GM23338 (cell line): ENCODE results near the gene RMDN3. TPM values are rescaled to one million over a fixed set of nuclear protein-coding genes. Genes with fewer than 3 reads are reported as not detected.

Experiments used
- ATAC-seq: fragments of 200-7000 bp; cut with Tn5 transposase; 3 replicates; pipeline ENCODE4 v1.9.1; 2020
- DNase-seq: peaks from one replicate; pipeline ENCODE4 v3.0.0-alpha.2; 2015; ENCODE audit warnings: low spot score
- H2AFZ ChIP-seq: fragments of 200-600 bp; sonication (generic); 2 replicates; pipeline ENCODE4 v1.8.0; 2016; ENCODE audit warnings: antibody characterized with exemption, mild to moderate bottlenecking, moderate library complexity
- H3F3A ChIP-seq: fragments of 200-600 bp; sonication (generic); replicated peaks from 2 replicates; pipeline ENCODE4 v1.8.0; 2017; ENCODE audit warnings: antibody characterized with exemption, mixed run types, low read depth
- H3K27ac ChIP-seq: fragments of 200-600 bp; sonication (generic); 2 replicates; pipeline ENCODE4 v1.6.1; 2016; ENCODE audit warnings: low read depth
- H3K27me3 ChIP-seq: fragments of 200-600 bp; sonication (generic); 2 replicates; pipeline ENCODE4 v1.8.0; 2016; ENCODE audit warnings: mild to moderate bottlenecking, mixed run types, moderate library complexity; ENCODE audit not compliant: insufficient read depth
- H3K36me3 ChIP-seq: fragments of 200-600 bp; sonication (generic); 2 replicates; pipeline ENCODE4 v1.8.0; 2016; ENCODE audit warnings: mild to moderate bottlenecking; ENCODE audit not compliant: insufficient read depth
- H3K4me1 ChIP-seq: fragments of 200-600 bp; sonication (generic); 2 replicates; pipeline ENCODE4 v1.8.0; 2016; ENCODE audit warnings: mild to moderate bottlenecking, moderate library complexity; ENCODE audit not compliant: insufficient read depth
- H3K4me2 ChIP-seq: fragments of 200-600 bp; sonication (generic); 2 replicates; pipeline ENCODE4 v1.7.1; 2017; ENCODE audit warnings: mixed run types
- H3K4me3 ChIP-seq: fragments of 200-600 bp; sonication (generic); 2 replicates; pipeline ENCODE4 v1.6.1; 2016; ENCODE audit warnings: mixed run types
- H3K79me2 ChIP-seq: fragments of 200-600 bp; sonication (generic); replicated peaks from 2 replicates; pipeline ENCODE4 v1.8.0; 2017; ENCODE audit warnings: mild to moderate bottlenecking; ENCODE audit not compliant: insufficient read depth
- H3K9me2 ChIP-seq: fragments of 200-600 bp; sonication (generic); 2 replicates; pipeline ENCODE4 v1.8.0; 2017; ENCODE audit not compliant: insufficient read depth
- H4K20me1 ChIP-seq: fragments of 200-600 bp; sonication (generic); replicated peaks from 2 replicates; pipeline ENCODE4 v1.8.0; 2017; ENCODE audit warnings: mild to moderate bottlenecking; ENCODE audit not compliant: insufficient read depth
- H3K27ac Mint-ChIP-seq: 2 replicates; pipeline ENCODE4 v1.8.0; 2020; ENCODE audit warnings: inconsistent platforms, mild to moderate bottlenecking, moderate library complexity, mixed read lengths
- H3K27me3 Mint-ChIP-seq: 3 replicates; pipeline ENCODE4 v1.8.0; 2022; ENCODE audit warnings: low read depth, mild to moderate bottlenecking, moderate library complexity, mixed read lengths, inconsistent platforms; ENCODE audit not compliant: insufficient read depth, poor library complexity
- H3K36me3 Mint-ChIP-seq: 3 replicates; pipeline ENCODE4 v1.8.0; 2021; ENCODE audit warnings: low read depth, mild to moderate bottlenecking, inconsistent platforms, moderate library complexity, mixed read lengths
- H3K4me1 Mint-ChIP-seq: 3 replicates; pipeline ENCODE4 v1.8.0; 2020; ENCODE audit warnings: mild to moderate bottlenecking, inconsistent platforms, mixed read lengths
- H3K4me3 Mint-ChIP-seq: 3 replicates; pipeline ENCODE4 v1.8.0; 2021; ENCODE audit warnings: moderate library complexity, mild to moderate bottlenecking, inconsistent platforms, mixed read lengths
- H3K9me3 Mint-ChIP-seq: 3 replicates; pipeline ENCODE4 v1.8.0; 2020; ENCODE audit warnings: moderate library complexity, mild to moderate bottlenecking, inconsistent platforms, mixed read lengths
- CREB1 ChIP-seq: fragments of 250-450 bp; sonication (Bioruptor Pico); IDR thresholded peaks from 2 replicates; pipeline ENCODE4 v1.5.0; 2020; ENCODE audit warnings: low read depth, mild to moderate bottlenecking, moderate library complexity
- ETS1 ChIP-seq: IDR thresholded peaks from 2 replicates; pipeline ENCODE4 v1.6.1; 2016; ENCODE audit warnings: antibody characterized with exemption
- EZH2 ChIP-seq: fragments of 200-600 bp; sonication (generic); IDR thresholded peaks from one replicate; pipeline ENCODE4 v1.8.0; 2017; ENCODE audit warnings: antibody characterized with exemption, mild to moderate bottlenecking, low read depth; ENCODE audit not compliant: unreplicated experiment
- EZH2phosphoT487 ChIP-seq: fragments of 200-600 bp; sonication (generic); IDR thresholded peaks from one replicate; pipeline ENCODE4 v1.8.1; 2018; ENCODE audit warnings: antibody characterized with exemption; ENCODE audit not compliant: unreplicated experiment
- JUNB ChIP-seq: IDR thresholded peaks from one replicate; pipeline ENCODE4 v1.6.1; 2016; ENCODE audit warnings: antibody characterized with exemption; ENCODE audit not compliant: unreplicated experiment
- NANOG ChIP-seq: IDR thresholded peaks from 2 replicates; pipeline ENCODE4 v1.6.1; 2016; ENCODE audit warnings: antibody characterized with exemption, borderline replicate concordance
- POLR2AphosphoS5 ChIP-seq: IDR thresholded peaks from 2 replicates; pipeline ENCODE4 v1.6.1; 2016; ENCODE audit warnings: antibody characterized with exemption, low read depth
- REST ChIP-seq: IDR thresholded peaks from one replicate; pipeline ENCODE4 v1.6.1; 2018; ENCODE audit warnings: antibody characterized with exemption; ENCODE audit not compliant: unreplicated experiment
- STAT1 ChIP-seq: IDR thresholded peaks from one replicate; pipeline ENCODE4 v1.6.1; 2016; ENCODE audit warnings: antibody characterized with exemption; ENCODE audit not compliant: unreplicated experiment
- ZNF114 ChIP-seq: fragments of 250-450 bp; sonication (Bioruptor Pico); IDR thresholded peaks from 2 replicates; pipeline ENCODE4 v1.5.0; 2020; ENCODE audit warnings: mild to moderate bottlenecking, moderate library complexity
- ZNF331 ChIP-seq: fragments of 250-450 bp; sonication (Bioruptor Pico); IDR thresholded peaks from 2 replicates; pipeline ENCODE4 v1.5.0; 2020; ENCODE audit warnings: low read depth, mild to moderate bottlenecking, moderate library complexity
- ZNF462 ChIP-seq: fragments of 250-450 bp; sonication (Bioruptor Pico); IDR thresholded peaks from 2 replicates; pipeline ENCODE4 v1.5.0; 2020; ENCODE audit warnings: mild to moderate bottlenecking, moderate library complexity
- polyA plus RNA-seq: library from polyadenylated mRNA; unstranded; fragments of >200 nt; fragmentation: Nextera tagmentation; extraction: Ambion mirVana; gene quantifications from 2 replicates; pipeline ENCODE4 v1.2.1, GENCODE V29; 2016
- total RNA-seq: library from RNA; depleted of rRNA; stranded (reverse); fragments of >200 nt; shearing (Covaris generic); gene quantifications from 2 replicates; pipeline ENCODE4 v1.2.3, GENCODE V29; 2014
- TF ChIP-seq, protein P1 (sequence below), 2 experiments: fragments of 200-600 bp in 1 of 2; sonication (generic) in 1 of 2; conservative IDR thresholded peaks; 2 replicates each; pipeline versions ENCODE4 v1.5.1 to v1.6.1; 2016 to 2017; ENCODE audit warnings: antibody characterized with exemption in 2 of 2, low read depth in 2 of 2, mild to moderate bottlenecking in 2 of 2, moderate library complexity in 1 of 2

Gene RMDN3
- total and polyA plus RNA-seq, 2 experiments from 2014 or later = 15.6 to 17.0 TPM

DNA sequence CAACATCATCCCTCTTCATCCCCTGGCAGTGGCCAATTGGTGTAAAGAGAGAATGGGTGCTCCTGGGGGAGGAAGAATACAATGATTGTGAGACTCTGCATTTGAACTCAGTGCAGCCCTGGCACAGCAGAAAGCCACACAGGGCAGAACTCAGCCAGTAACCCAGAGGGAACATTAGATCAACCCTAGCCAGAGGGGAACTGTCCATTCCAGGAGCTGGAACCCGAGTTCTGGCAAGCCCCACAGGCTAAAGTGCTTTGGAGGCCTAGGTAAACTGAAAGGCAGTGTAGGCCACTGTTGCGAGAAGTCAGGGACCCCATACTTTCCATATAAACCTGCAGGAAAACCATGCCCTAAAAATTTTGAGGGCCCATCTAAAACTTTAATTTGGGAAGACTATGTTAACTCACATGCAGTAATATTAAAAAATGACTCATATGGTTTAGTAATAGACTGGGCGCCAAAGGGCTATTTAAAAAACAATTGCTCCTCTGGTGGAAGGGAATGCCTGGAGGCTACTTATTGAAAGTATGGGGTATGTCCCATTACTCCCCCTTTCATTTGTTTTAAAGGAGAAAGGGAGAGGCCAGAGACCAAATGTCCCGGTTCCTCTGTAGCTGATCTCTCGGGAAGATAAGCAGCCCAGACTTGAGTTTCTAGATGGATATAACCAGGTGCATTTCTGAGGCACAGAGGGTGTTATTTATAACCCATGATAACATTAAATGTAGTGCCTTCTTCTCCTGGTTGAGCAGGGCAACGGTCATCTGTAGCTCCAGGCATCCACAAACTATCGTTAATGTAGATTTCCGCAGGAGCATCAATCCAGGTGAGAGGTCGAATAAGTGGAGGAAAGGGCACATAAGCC is 65.9 kb downstream of the RMDN3 start:
- no peak overlapping the region for H3K27ac ChIP-seq
- peaks cover 2% of the 10 kb centered on the region for H3F3A ChIP-seq
- ATAC-seq = no peak
- H3K36me3 ChIP-seq = no peaks in the 10 kb centered on the region; the same call in 1 of the 2 replicates
- H3K27me3 ChIP-seq = no peaks in the 10 kb centered on the region
- H3K27ac Mint-ChIP-seq = no peak overlapping the region
- H3K36me3 Mint-ChIP-seq = peaks cover 21% of the 10 kb centered on the region
- DNase-seq = no peak
- TF ChIP-seq NANOG (no peak), REST (no peak), JUNB (no peak), STAT1 (no peak), EZH2phosphoT487 (no peak), CREB1 (no peak), ZNF114 (no peak), POLR2AphosphoS5 (no peak), ZNF462 (CRISPR knock-in tag) (no peak), ZNF331 (CRISPR knock-in tag) (no peak), EZH2 (no peak), ETS1 (no peak)
- TF ChIP-seq, protein P1, sequence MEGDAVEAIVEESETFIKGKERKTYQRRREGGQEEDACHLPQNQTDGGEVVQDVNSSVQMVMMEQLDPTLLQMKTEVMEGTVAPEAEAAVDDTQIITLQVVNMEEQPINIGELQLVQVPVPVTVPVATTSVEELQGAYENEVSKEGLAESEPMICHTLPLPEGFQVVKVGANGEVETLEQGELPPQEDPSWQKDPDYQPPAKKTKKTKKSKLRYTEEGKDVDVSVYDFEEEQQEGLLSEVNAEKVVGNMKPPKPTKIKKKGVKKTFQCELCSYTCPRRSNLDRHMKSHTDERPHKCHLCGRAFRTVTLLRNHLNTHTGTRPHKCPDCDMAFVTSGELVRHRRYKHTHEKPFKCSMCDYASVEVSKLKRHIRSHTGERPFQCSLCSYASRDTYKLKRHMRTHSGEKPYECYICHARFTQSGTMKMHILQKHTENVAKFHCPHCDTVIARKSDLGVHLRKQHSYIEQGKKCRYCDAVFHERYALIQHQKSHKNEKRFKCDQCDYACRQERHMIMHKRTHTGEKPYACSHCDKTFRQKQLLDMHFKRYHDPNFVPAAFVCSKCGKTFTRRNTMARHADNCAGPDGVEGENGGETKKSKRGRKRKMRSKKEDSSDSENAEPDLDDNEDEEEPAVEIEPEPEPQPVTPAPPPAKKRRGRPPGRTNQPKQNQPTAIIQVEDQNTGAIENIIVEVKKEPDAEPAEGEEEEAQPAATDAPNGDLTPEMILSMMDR (conservative IDR thresholded peaks at IDR 0.05; ENCODE audit: low read depth in 2 of 2) = no peak
- H3K4me3 ChIP-seq = no peak overlapping the region
- no peaks in the 10 kb centered on the region for H3K9me2 ChIP-seq
- H3K4me3 Mint-ChIP-seq = no peak overlapping the region
- H2AFZ ChIP-seq = no peak overlapping the region
- no peak overlapping the region for H3K4me2 ChIP-seq
- H3K4me1 Mint-ChIP-seq = peaks cover 21% of the 10 kb centered on the region
- no peaks in the 10 kb centered on the region for H4K20me1 ChIP-seq
- H3K4me1 ChIP-seq = peaks cover 4% of the 10 kb centered on the region; the same call in 1 of the 2 replicates
- no peaks in the 10 kb centered on the region; the same call in 1 of the 2 replicates for H3K79me2 ChIP-seq
- peaks cover 7% of the 10 kb centered on the region for H3K27me3 Mint-ChIP-seq
- peaks cover 18% of the 10 kb centered on the region for H3K9me3 Mint-ChIP-seq
